ENCODE measurements around the gene ITGAX.
A peak's percentile ranks its signal among the peaks of the same experiment; 100 is the strongest.

ITGAX gene

GRCh38 chr16:31357324-31358109 is 2.5 kb downstream of the ITGAX start:
- peak in 1 of 2 donors; percentile 5 for DNase-seq (ENCODE audit: low read depth in 2 of 2)
- TF ChIP-seq CTCF (IDR thresholded peaks at IDR 0.05; ENCODE audit: low read depth, low read length), result no peak
- no peak overlapping the region for H3K4me3 ChIP-seq (replicated peaks in 1 of 2; ENCODE audit: low read depth in 2 of 2, low read length in 2 of 2)

DNA sequence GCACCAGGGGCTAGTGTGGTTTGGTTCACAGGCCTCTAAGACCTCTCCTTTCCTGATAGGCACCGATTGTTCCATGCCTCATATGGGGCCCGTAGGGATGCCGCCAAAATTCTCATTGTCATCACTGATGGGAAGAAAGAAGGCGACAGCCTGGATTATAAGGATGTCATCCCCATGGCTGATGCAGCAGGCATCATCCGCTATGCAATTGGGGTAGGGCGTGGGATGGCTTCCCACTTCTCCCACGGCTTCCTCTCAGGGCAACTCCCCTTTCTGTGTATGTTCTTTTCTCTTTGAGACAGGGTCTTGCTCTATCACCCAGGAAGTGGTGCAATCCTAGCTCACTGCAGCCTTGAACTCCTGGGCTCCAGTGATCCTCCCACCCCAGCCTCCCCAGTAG is 5.3 kb downstream of the ITGAX start:
- H3K4me3 ChIP-seq (replicated peaks in 1 of 2; ENCODE audit: low read depth in 2 of 2, low read length in 2 of 2), result no peak overlapping the region
- no peak for TF ChIP-seq CTCF (IDR thresholded peaks at IDR 0.05; ENCODE audit: low read depth, low read length)
- DNase-seq (ENCODE audit: low read depth in 2 of 2), result no peak

GRCh38 chr16:31361201-31362110 is 6.5 kb downstream of the ITGAX start:
- no peak for DNase-seq (ENCODE audit: low read depth in 2 of 2)
- no peak overlapping the region for H3K4me3 ChIP-seq (replicated peaks in 1 of 2; ENCODE audit: low read depth in 2 of 2, low read length in 2 of 2)
- no peak for TF ChIP-seq CTCF (IDR thresholded peaks at IDR 0.05; ENCODE audit: low read depth, low read length)

GRCh38 chr16:31362476-31363405 is 7.8 kb downstream of the ITGAX start:
- no peak for DNase-seq (ENCODE audit: low read depth in 2 of 2)
- TF ChIP-seq CTCF (IDR thresholded peaks at IDR 0.05; ENCODE audit: low read depth, low read length), result no peak
- H3K4me3 ChIP-seq (replicated peaks in 1 of 2; ENCODE audit: low read depth in 2 of 2, low read length in 2 of 2), result no peak overlapping the region

GRCh38 chr16:31363721-31364120 is 8.7 kb downstream of the ITGAX start:
- no peak for TF ChIP-seq CTCF (IDR thresholded peaks at IDR 0.05; ENCODE audit: low read depth, low read length)
- DNase-seq (ENCODE audit: low read depth in 2 of 2), result no peak
- H3K4me3 ChIP-seq (replicated peaks in 1 of 2; ENCODE audit: low read depth in 2 of 2, low read length in 2 of 2), result no peak overlapping the region

DNA sequence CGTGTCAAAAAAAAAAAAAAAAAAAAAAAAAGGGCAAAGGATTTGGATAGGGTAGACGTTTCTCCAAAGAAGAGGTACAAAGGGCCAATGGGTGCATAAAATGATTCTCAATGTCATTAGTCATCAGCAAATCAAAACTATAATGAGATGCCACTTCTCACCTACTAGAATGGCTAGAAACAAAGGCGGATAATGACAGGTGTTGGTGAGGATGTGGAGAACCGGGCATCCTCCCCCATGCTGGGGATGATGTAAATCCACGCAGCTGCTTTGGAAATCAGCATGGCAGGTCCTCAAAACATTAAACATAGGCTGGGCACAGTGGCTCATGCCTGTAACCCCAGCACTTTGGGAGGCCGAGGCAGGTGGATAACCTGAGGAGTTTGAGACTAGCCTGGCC is 9.4 kb downstream of the ITGAX start:
- no peak for TF ChIP-seq CTCF (IDR thresholded peaks at IDR 0.05; ENCODE audit: low read depth, low read length)
- no peak for DNase-seq (ENCODE audit: low read depth in 2 of 2)
- H3K4me3 ChIP-seq (replicated peaks in 1 of 2; ENCODE audit: low read depth in 2 of 2, low read length in 2 of 2), result no peak overlapping the region

Data from cardiac fibroblast (primary cell).